Measurements from ENCODE around the gene UBE2I.

DNA sequence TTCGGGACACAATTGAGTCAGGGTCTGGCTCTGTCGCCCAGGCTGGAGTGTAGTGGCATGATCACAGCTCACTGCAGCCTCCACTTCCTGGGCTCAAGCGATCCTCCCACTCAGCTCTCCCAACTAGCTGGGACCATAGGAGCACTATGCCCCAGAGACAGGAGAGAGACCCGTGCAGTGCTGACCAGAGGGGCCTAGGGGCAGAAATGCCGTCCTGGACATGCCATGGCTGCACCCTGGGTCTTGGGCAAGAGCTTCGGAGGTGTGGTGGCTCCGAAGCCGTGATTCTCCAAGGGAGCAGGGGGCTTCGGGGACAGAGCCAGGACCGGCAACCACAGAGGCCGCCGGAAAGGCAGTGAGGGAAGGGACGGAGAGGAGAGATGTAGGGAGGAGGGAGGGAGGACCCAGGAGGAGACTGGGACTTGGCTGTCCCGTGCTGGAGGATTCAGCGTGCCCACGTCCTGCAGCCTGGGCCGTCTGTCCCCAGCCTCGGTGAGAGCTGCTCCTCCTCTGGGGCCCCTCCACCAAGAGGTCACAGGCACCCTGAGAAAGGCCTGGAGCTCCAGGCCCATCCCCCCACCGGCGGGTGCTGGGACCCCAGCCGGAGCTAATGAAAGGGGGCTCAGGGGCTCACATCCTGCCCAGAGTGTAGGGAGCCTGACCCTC is 31.7 kb upstream of the UBE2I start:
- TF ChIP-seq, protein P1, sequence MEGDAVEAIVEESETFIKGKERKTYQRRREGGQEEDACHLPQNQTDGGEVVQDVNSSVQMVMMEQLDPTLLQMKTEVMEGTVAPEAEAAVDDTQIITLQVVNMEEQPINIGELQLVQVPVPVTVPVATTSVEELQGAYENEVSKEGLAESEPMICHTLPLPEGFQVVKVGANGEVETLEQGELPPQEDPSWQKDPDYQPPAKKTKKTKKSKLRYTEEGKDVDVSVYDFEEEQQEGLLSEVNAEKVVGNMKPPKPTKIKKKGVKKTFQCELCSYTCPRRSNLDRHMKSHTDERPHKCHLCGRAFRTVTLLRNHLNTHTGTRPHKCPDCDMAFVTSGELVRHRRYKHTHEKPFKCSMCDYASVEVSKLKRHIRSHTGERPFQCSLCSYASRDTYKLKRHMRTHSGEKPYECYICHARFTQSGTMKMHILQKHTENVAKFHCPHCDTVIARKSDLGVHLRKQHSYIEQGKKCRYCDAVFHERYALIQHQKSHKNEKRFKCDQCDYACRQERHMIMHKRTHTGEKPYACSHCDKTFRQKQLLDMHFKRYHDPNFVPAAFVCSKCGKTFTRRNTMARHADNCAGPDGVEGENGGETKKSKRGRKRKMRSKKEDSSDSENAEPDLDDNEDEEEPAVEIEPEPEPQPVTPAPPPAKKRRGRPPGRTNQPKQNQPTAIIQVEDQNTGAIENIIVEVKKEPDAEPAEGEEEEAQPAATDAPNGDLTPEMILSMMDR (IDR thresholded peaks at IDR 0.05; ENCODE audit: borderline replicate concordance, extremely low read depth, low read length, poor library complexity, severe bottlenecking) = no peak
- TF ChIP-seq EZH2 (IDR thresholded peaks at IDR 0.05; ENCODE audit: borderline replicate concordance, low read depth, low read length, severe bottlenecking) = no peak
